HG03460 (cell line): ENCODE results near the gene BBS9.
"Not testable (repeated sequence)": the region's sequence is repeated elsewhere in the genome, so short reads cannot be mapped to it uniquely, and the experiment has no call there.

ENCODE experiments used
- ATAC-seq: cut with Tn5 transposase; IDR thresholded peaks from one replicate; pipeline ENCODE4 v1.9.1; 2021; ENCODE audit not compliant: unreplicated experiment

The BBS9 gene

GRCh38 chr7:33477719-33478480 is 348.5 kb downstream of the BBS9 start:
- no peak for ATAC-seq

GRCh38 chr7:33484476-33484875 is 355.1 kb downstream of the BBS9 start:
- ATAC-seq, result not testable (repeated sequence)

- ATAC-seq, result no peak
These were observed 356.6 kb downstream of the BBS9 start for GRCh38 chr7:33485747-33486493.

GRCh38 chr7:33486633-33487032 is 357.3 kb downstream of the BBS9 start:
- no peak for ATAC-seq

- no peak for ATAC-seq
These were observed 358.8 kb downstream of the BBS9 start for GRCh38 chr7:33487998-33488682.

GRCh38 chr7:33494474-33494873 is 365.1 kb downstream of the BBS9 start:
- ATAC-seq, result no peak

GRCh38 chr7:33495207-33495606 is 365.8 kb downstream of the BBS9 start:
- ATAC-seq, result no peak

- ATAC-seq, result no peak
These were observed 367.7 kb downstream of the BBS9 start for GRCh38 chr7:33497051-33497450.

GRCh38 chr7:33500703-33501701 is 371.6 kb downstream of the BBS9 start:
- no peak for ATAC-seq

- no peak for ATAC-seq
These were observed 373.6 kb downstream of the BBS9 start for GRCh38 chr7:33503014-33503413.

GRCh38 chr7:33503736-33504135 is 374.4 kb downstream of the BBS9 start:
- no peak for ATAC-seq

- no peak for ATAC-seq
These were observed 374.9 kb downstream of the BBS9 start for GRCh38 chr7:33504266-33504665.

GRCh38 chr7:33509206-33509605 is 379.8 kb downstream of the BBS9 start:
- no peak for ATAC-seq

- ATAC-seq, result no peak
These were observed 382.4 kb downstream of the BBS9 start for GRCh38 chr7:33511778-33512177.

- no peak for ATAC-seq
These were observed 387.2 kb downstream of the BBS9 start for GRCh38 chr7:33516568-33516967.

- ATAC-seq, result no peak
These were observed 387.8 kb downstream of the BBS9 start for GRCh38 chr7:33517191-33517590.

- ATAC-seq, result not testable (repeated sequence)
These were observed 397.6 kb downstream of the BBS9 start for GRCh38 chr7:33527008-33527407.

GRCh38 chr7:33527613-33528012 is 398.2 kb downstream of the BBS9 start:
- ATAC-seq, result not testable (repeated sequence)

- ATAC-seq, result no peak
These were observed 399.7 kb downstream of the BBS9 start for GRCh38 chr7:33529070-33529469.

GRCh38 chr7:33530664-33531063 is 401.3 kb downstream of the BBS9 start:
- ATAC-seq, result no peak

- ATAC-seq, result no peak
These were observed 402.5 kb downstream of the BBS9 start for GRCh38 chr7:33531888-33532287.
